MM.1S (cell line): Measurements from ENCODE around the gene KCNC1.

Source experiments
- DNase-seq: peaks from one replicate; pipeline ENCODE4 v3.0.0-alpha.2; 2015
- H2AFZ ChIP-seq: fragments of 300-600 bp; sonication (generic); 2 replicates; pipeline ENCODE4 v1.6.0; 2016; ENCODE audit warnings: antibody characterized with exemption, low read length
- H3F3A ChIP-seq: fragments of 300-600 bp; sonication (generic); 2 replicates; pipeline ENCODE4 v1.6.1; 2016; ENCODE audit warnings: mild to moderate bottlenecking, antibody characterized with exemption, low read length, moderate library complexity, mixed read lengths; ENCODE audit not compliant: insufficient read depth
- H3K27ac ChIP-seq: fragments of 300-600 bp; sonication (generic); 2 replicates; pipeline ENCODE4 v1.5.1; 2016; ENCODE audit warnings: mild to moderate bottlenecking, low read length
- H3K27me3 ChIP-seq: fragments of 300-600 bp; sonication (generic); replicated peaks from 2 replicates; pipeline ENCODE4 v1.6.0; 2016; ENCODE audit warnings: low read length; ENCODE audit not compliant: insufficient read depth
- H3K36me3 ChIP-seq: fragments of 300-600 bp; sonication (generic); replicated peaks from 2 replicates; pipeline ENCODE4 v1.6.1; 2016; ENCODE audit warnings: mild to moderate bottlenecking, low read length, mixed read lengths; ENCODE audit not compliant: insufficient read depth
- H3K4me1 ChIP-seq: fragments of 300-600 bp; sonication (generic); 2 replicates; pipeline ENCODE4 v1.6.1; 2016; ENCODE audit warnings: low read length, mixed read lengths
- H3K4me2 ChIP-seq: fragments of 300-600 bp; sonication (generic); 2 replicates; pipeline ENCODE4 v1.6.0; 2016; ENCODE audit warnings: low read depth, low read length
- H3K4me3 ChIP-seq: fragments of 300-600 bp; sonication (generic); 2 replicates; pipeline ENCODE4 v1.5.1; 2016; ENCODE audit warnings: low read length, mixed read lengths
- H3K79me2 ChIP-seq: fragments of 300-600 bp; sonication (generic); 2 replicates; pipeline ENCODE4 v1.6.1; 2016; ENCODE audit warnings: mixed run types, low read length, mixed read lengths
- H3K9ac ChIP-seq: fragments of 300-600 bp; sonication (generic); 2 replicates; pipeline ENCODE4 v1.6.1; 2016; ENCODE audit warnings: low read length, mixed read lengths
- H3K9me2 ChIP-seq: fragments of 300-600 bp; sonication (generic); replicated peaks from 2 replicates; pipeline ENCODE4 v1.6.1; 2016; ENCODE audit warnings: mild to moderate bottlenecking, low read length, mixed read lengths; ENCODE audit not compliant: insufficient read depth
- H3K9me3 ChIP-seq: fragments of 300-600 bp; sonication (generic); replicated peaks from 2 replicates; pipeline ENCODE4 v1.6.1; 2016; ENCODE audit warnings: mild to moderate bottlenecking, low read length, mixed read lengths; ENCODE audit not compliant: insufficient read depth
- H4K20me1 ChIP-seq: fragments of 300-600 bp; sonication (generic); 2 replicates; pipeline ENCODE4 v1.6.1; 2016; ENCODE audit warnings: mild to moderate bottlenecking, low read length, moderate library complexity, mixed read lengths; ENCODE audit not compliant: insufficient read depth
- EZH2 ChIP-seq: fragments of 300-600 bp; sonication (generic); optimal IDR thresholded peaks from 2 replicates; pipeline ENCODE3; 2017; ENCODE audit warnings: low read depth, mild to moderate bottlenecking, antibody characterized with exemption, low read length, mixed read lengths
- EZH2phosphoT487 ChIP-seq: fragments of 300-600 bp; sonication (generic); IDR thresholded peaks from 2 replicates; pipeline ENCODE4 v1.6.1; 2018; ENCODE audit warnings: antibody characterized with exemption, low read length
- TF ChIP-seq, protein P1 (sequence below): fragments of 300-600 bp; sonication (generic); IDR thresholded peaks from 2 replicates; pipeline ENCODE4 v1.5.1; 2016; ENCODE audit warnings: antibody characterized with exemption, low read length, mixed read lengths

Gene KCNC1

DNA sequence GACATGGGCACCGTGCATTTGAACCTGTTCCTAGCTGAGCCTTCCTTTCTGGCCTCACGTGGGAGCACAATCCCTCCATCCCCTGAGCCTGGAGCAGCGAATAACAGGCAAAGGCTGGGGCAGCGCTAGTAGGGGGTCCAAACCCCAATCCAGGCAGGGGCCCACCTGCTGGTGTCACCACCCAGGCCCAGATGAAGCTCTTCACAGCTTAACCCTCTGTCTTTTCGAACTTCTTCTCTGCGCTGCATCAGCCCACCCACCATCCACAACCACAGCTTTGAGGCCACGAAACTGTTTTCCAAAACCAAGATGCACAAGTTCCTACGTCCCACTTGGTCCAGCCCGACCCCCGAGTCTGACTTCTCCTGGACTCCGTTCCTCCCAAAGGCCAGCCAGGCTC is 11.5 kb downstream of the KCNC1 start:
- H3K27me3 ChIP-seq: peaks cover 66% of the 10 kb centered on the region
- TF ChIP-seq EZH2phosphoT487: no peak
- H3K27ac ChIP-seq: no peak overlapping the region
- no peak overlapping the region for H3K4me2 ChIP-seq
- H3K9ac ChIP-seq: no peak overlapping the region
- H3K4me3 ChIP-seq: no peak overlapping the region
- H3K79me2 ChIP-seq: no peaks in the 10 kb centered on the region
- H3F3A ChIP-seq: no peaks in the 10 kb centered on the region
- no peaks in the 10 kb centered on the region for H3K36me3 ChIP-seq
- H3K9me3 ChIP-seq: no peaks in the 10 kb centered on the region
- H4K20me1 ChIP-seq: no peaks in the 10 kb centered on the region
- DNase-seq: no peak
- H3K9me2 ChIP-seq: no peaks in the 10 kb centered on the region
- no peaks in the 10 kb centered on the region for H3K4me1 ChIP-seq
- no peak overlapping the region for H2AFZ ChIP-seq

DNA sequence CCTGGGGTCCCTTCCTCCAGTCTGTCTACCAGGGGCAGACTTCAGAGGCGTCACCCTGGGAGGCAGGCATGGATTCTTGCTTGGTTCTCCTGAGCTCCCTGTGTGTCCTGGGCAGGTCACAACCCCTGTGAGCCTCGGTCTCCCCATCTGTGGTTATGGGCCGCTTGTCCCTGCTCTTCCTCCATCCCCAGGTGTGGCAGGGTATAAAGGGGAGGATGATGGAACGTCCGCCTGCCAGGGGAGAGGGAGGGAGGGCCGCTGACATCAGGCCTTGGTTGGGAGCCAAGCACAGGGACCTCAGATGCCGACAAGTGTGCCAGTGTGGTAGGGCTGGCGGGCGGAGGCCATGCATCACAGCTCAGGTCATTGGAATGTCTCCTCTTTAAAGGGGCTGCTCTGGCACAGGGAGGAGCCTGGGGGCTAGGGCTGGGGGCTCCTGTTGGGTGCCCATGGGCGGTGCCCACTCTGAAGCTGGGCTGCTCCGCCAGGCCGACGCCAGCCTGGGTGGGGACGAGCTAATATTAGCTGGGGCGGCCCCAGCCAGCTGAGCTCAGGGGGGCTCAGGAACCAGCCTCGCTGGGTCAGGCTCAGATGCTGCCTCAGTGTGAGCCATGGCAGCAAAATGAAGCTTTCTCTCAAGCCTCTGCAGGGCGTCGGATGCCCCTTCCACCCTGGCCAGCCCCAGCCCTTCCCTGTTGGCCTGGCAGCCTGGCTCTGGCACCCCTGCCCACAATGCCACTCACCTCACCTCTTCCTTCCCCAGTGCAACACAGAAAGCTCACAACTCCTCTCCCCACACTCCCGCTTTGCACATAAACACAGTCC is 12.8 kb downstream of the KCNC1 start:
- Histone ChIP-seq H3K27me3 (peaks cover 64% of the 10 kb centered on the region), H3F3A (no peaks in the 10 kb centered on the region), H3K36me3 (no peaks in the 10 kb centered on the region), H4K20me1 (no peaks in the 10 kb centered on the region), H3K9me2 (no peaks in the 10 kb centered on the region), H3K9me3 (no peaks in the 10 kb centered on the region), H3K9ac (no peak overlapping the region), H3K79me2 (no peaks in the 10 kb centered on the region), H3K27ac (no peak overlapping the region), H2AFZ (no peak overlapping the region), H3K4me2 (no peak overlapping the region), H3K4me1 (no peaks in the 10 kb centered on the region), H3K4me3 (no peak overlapping the region)
- no peak for DNase-seq
- TF ChIP-seq EZH2phosphoT487: no peak
- TF ChIP-seq, protein P1, sequence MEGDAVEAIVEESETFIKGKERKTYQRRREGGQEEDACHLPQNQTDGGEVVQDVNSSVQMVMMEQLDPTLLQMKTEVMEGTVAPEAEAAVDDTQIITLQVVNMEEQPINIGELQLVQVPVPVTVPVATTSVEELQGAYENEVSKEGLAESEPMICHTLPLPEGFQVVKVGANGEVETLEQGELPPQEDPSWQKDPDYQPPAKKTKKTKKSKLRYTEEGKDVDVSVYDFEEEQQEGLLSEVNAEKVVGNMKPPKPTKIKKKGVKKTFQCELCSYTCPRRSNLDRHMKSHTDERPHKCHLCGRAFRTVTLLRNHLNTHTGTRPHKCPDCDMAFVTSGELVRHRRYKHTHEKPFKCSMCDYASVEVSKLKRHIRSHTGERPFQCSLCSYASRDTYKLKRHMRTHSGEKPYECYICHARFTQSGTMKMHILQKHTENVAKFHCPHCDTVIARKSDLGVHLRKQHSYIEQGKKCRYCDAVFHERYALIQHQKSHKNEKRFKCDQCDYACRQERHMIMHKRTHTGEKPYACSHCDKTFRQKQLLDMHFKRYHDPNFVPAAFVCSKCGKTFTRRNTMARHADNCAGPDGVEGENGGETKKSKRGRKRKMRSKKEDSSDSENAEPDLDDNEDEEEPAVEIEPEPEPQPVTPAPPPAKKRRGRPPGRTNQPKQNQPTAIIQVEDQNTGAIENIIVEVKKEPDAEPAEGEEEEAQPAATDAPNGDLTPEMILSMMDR: no peak
- TF ChIP-seq EZH2: no peak

DNA sequence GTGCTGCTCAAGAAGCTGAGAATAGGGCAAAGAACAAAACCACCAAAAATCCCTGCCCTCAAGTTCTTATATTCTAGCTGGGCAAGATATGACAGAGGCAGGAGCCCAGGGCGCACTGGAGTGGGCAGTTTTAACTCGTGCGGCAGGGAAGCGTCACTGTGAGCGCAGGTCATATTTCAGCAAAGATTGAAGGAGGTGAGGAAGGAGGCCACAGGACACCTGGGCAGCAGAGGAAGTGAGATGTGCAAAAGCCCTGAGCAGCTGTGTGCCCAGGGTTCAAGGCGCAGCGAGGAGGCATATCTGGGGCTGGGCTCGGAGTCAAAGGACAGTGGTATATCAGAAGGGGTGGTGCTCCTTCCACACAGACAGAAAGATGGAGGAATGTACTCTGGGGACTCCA is 13.5 kb downstream of the KCNC1 start:
- peaks cover 66% of the 10 kb centered on the region for H3K27me3 ChIP-seq
- H3K79me2 ChIP-seq: no peaks in the 10 kb centered on the region
- no peak for TF ChIP-seq EZH2phosphoT487
- no peak overlapping the region for H2AFZ ChIP-seq
- H3K9me2 ChIP-seq: no peaks in the 10 kb centered on the region
- H3K4me1 ChIP-seq: no peaks in the 10 kb centered on the region
- H3K4me3 ChIP-seq: no peak overlapping the region
- no peaks in the 10 kb centered on the region for H3K9me3 ChIP-seq
- no peaks in the 10 kb centered on the region for H3K36me3 ChIP-seq
- H3K9ac ChIP-seq: no peak overlapping the region
- no peaks in the 10 kb centered on the region for H3F3A ChIP-seq
- no peak for DNase-seq
- no peak overlapping the region for H3K27ac ChIP-seq
- H3K4me2 ChIP-seq: no peak overlapping the region
- no peaks in the 10 kb centered on the region for H4K20me1 ChIP-seq

DNA sequence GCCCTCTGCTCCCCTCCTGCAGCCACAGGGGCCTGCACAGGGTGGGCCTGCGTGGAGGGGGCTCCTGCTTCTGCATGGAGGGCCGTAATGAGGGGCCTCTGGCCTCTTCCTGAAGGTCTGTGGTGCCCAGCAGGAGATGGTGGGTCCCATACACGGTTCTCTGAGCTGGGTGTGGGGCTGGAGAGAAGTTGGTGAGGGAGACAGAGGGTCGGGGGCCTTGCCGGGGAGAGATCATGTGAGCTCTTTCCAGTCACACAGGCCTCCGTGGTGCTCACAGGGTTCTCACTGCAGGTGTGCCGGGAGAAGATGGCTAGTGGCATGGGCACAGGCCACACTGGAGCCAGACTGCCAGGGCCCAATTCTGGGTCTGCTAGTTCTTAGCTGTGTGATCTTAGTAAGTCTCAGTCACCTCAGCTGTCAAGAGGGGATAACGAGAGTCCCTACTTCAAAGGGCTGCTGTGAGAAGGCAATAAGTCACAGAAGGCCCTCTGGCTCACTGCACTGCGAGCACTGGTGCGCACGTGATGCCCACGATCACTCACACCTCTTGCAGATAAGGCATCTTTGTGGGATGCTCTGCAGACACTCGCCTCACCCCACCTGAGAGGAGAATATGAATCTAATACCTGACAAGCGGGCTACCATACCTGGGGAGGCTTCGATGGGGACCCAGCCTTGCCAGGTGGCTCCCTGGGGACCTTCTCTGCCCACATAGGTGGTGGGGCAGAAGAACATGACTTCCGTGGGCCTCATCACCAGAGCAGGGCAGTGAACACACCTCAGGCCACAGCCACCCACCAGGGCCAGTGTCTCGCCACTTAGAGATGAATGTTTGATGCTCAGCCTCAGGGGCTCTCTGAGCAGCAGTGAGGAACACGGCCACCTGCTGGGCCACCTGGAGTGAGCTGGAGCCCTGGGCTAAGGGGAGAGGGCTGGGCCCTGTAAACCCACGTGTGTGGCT is 14.5 kb downstream of the KCNC1 start:
- Histone ChIP-seq H3K79me2 (no peaks in the 10 kb centered on the region), H3K4me2 (no peak overlapping the region), H3K4me1 (no peaks in the 10 kb centered on the region), H3K9me3 (no peaks in the 10 kb centered on the region), H2AFZ (no peak overlapping the region), H3K36me3 (no peaks in the 10 kb centered on the region), H3K27ac (no peak overlapping the region), H4K20me1 (no peaks in the 10 kb centered on the region), H3K9ac (no peak overlapping the region), H3K4me3 (no peak overlapping the region), H3K9me2 (no peaks in the 10 kb centered on the region), H3K27me3 (peaks cover 70% of the 10 kb centered on the region), H3F3A (no peaks in the 10 kb centered on the region)
- no peak for DNase-seq
- TF ChIP-seq EZH2phosphoT487 (no peak), EZH2 (no peak)
- TF ChIP-seq, protein P1: no peak
